ENCODE data around the gene PLEKHM3. TPM values are rescaled to one million over a fixed set of nuclear protein-coding genes. Genes with fewer than 3 reads are reported as not detected.

PLEKHM3 gene
- total and polyA plus RNA-seq, 2 experiments from 2014 or later = 3.9 to 8.8 TPM

- H3K27ac ChIP-seq (ENCODE audit: low read depth) = no peak overlapping the region
- H3K36me3 Mint-ChIP-seq (ENCODE audit: low read depth) = no peaks in the 10 kb centered on the region; the same call in 2 of the 3 replicates
- no peak overlapping the region for H3K4me3 Mint-ChIP-seq
- H3F3A ChIP-seq (replicated peaks; ENCODE audit: low read depth) = no peaks in the 10 kb centered on the region
- no peak overlapping the region for H2AFZ ChIP-seq
- H3K27me3 ChIP-seq (ENCODE audit: insufficient read depth) = no peaks in the 10 kb centered on the region
- H3K4me1 ChIP-seq (ENCODE audit: insufficient read depth) = no peaks in the 10 kb centered on the region
- no peak for DNase-seq (ENCODE audit: low spot score)
- H3K27ac Mint-ChIP-seq = no peak overlapping the region
- no peaks in the 10 kb centered on the region for H3K79me2 ChIP-seq (replicated peaks; ENCODE audit: insufficient read depth)
- H3K27me3 Mint-ChIP-seq (ENCODE audit: insufficient read depth, low read depth, poor library complexity) = no peaks in the 10 kb centered on the region
- no peaks in the 10 kb centered on the region for H3K9me3 Mint-ChIP-seq
- H3K4me1 Mint-ChIP-seq = no peaks in the 10 kb centered on the region
- H4K20me1 ChIP-seq (replicated peaks; ENCODE audit: insufficient read depth) = no peaks in the 10 kb centered on the region
- no peak overlapping the region for H3K4me3 ChIP-seq
- H3K9me2 ChIP-seq (ENCODE audit: insufficient read depth) = no peaks in the 10 kb centered on the region
- no peaks in the 10 kb centered on the region; the same call in 1 of the 2 replicates for H3K36me3 ChIP-seq (ENCODE audit: insufficient read depth)
- H3K4me2 ChIP-seq = no peak overlapping the region
- no peak for ATAC-seq
- TF ChIP-seq, protein P1, sequence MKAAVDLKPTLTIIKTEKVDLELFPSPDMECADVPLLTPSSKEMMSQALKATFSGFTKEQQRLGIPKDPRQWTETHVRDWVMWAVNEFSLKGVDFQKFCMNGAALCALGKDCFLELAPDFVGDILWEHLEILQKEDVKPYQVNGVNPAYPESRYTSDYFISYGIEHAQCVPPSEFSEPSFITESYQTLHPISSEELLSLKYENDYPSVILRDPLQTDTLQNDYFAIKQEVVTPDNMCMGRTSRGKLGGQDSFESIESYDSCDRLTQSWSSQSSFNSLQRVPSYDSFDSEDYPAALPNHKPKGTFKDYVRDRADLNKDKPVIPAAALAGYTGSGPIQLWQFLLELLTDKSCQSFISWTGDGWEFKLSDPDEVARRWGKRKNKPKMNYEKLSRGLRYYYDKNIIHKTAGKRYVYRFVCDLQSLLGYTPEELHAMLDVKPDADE (IDR thresholded peaks at IDR 0.05) = no peak
- TF ChIP-seq ZNF462 (CRISPR knock-in tag; IDR thresholded peaks at IDR 0.05) = no peak
- TF ChIP-seq STAT1 (IDR thresholded peaks at IDR 0.05; ENCODE audit: unreplicated experiment) = no peak
- no peak for TF ChIP-seq EZH2 (IDR thresholded peaks at IDR 0.05; ENCODE audit: low read depth, unreplicated experiment)
- TF ChIP-seq ZNF331 (CRISPR knock-in tag; IDR thresholded peaks at IDR 0.05; ENCODE audit: low read depth) = no peak
- TF ChIP-seq REST (IDR thresholded peaks at IDR 0.05; ENCODE audit: unreplicated experiment) = no peak
- TF ChIP-seq CTCF (conservative IDR thresholded peaks at IDR 0.05; ENCODE audit: low read depth in 2 of 2) = no peak
- no peak for TF ChIP-seq NANOG (IDR thresholded peaks at IDR 0.05; ENCODE audit: borderline replicate concordance)
- no peak for TF ChIP-seq CREB1 (CRISPR knock-in tag; IDR thresholded peaks at IDR 0.05; ENCODE audit: low read depth)
- TF ChIP-seq ZNF114 (CRISPR knock-in tag; IDR thresholded peaks at IDR 0.05) = no peak
- TF ChIP-seq POLR2AphosphoS5 (IDR thresholded peaks at IDR 0.05; ENCODE audit: low read depth) = no peak
- TF ChIP-seq JUNB (IDR thresholded peaks at IDR 0.05; ENCODE audit: unreplicated experiment) = no peak
- TF ChIP-seq EZH2phosphoT487 (IDR thresholded peaks at IDR 0.05; ENCODE audit: unreplicated experiment) = no peak
Measured at GRCh38 chr2:207996848-207997247, 28.5 kb downstream of the PLEKHM3 start.

Measured in GM23338 (cell line).